Effector CD4-positive, alpha-beta T cell (primary cell): ENCODE results near the gene PTTG1IP.

Source experiments
- DNase-seq: peaks from one replicate; pipeline ENCODE4 v3.0.0-alpha.2; 2020

PTTG1IP gene

GRCh38 chr21:44799646-44800045, 73.8 kb downstream of the PTTG1IP start:
- no peak for DNase-seq
